Measurements from ENCODE around the gene SF3B6.
"Not testable (repeated sequence)": the region's sequence is repeated elsewhere in the genome, so short reads cannot be mapped to it uniquely, and the experiment has no call there.

The SF3B6 gene

GRCh38 chr2:24106786-24107185, 30.7 kb upstream of the SF3B6 start:
- TF ChIP-seq CTCF (IDR thresholded peaks at IDR 0.05; ENCODE audit: borderline replicate concordance, control extremely low read depth, extremely low read depth, insufficient read depth, missing control alignments) = no peak
- no peak for DNase-seq (ENCODE audit: low spot score)
- in situ Hi-C loops (cut with MboI; ENCODE audit: low sequenced_read_pairs, unreplicated experiment) = loop anchor here (25.0 kb wide), 1 partner anchor 281 kb away; no protein-coding TSS in a partner anchor

- TF ChIP-seq CTCF (IDR thresholded peaks at IDR 0.05; ENCODE audit: borderline replicate concordance, control extremely low read depth, extremely low read depth, insufficient read depth, missing control alignments) = no peak
- no peak for DNase-seq (ENCODE audit: low spot score)
- in situ Hi-C loops (cut with MboI; ENCODE audit: low sequenced_read_pairs, unreplicated experiment) = loop anchor here (25.0 kb wide), 1 partner anchor 281 kb away; no protein-coding TSS in a partner anchor
Measured at GRCh38 chr2:24105816-24106215, 29.7 kb upstream of the SF3B6 start.

- DNase-seq (ENCODE audit: low spot score) = peak; percentile 32
- no peak for TF ChIP-seq CTCF (IDR thresholded peaks at IDR 0.05; ENCODE audit: borderline replicate concordance, control extremely low read depth, extremely low read depth, insufficient read depth, missing control alignments)
- in situ Hi-C loops (cut with MboI; ENCODE audit: low sequenced_read_pairs, unreplicated experiment) = loop anchor here (25.0 kb wide), 1 partner anchor 282 kb away; no protein-coding TSS in a partner anchor
Measured at GRCh38 chr2:24104906-24105305, 28.8 kb upstream of the SF3B6 start.

- in situ Hi-C loops (cut with MboI; ENCODE audit: low sequenced_read_pairs, unreplicated experiment) = loop anchor here (25.0 kb wide), 1 partner anchor 283 kb away; no protein-coding TSS in a partner anchor
- TF ChIP-seq CTCF (IDR thresholded peaks at IDR 0.05; ENCODE audit: borderline replicate concordance, control extremely low read depth, extremely low read depth, insufficient read depth, missing control alignments) = no peak
- DNase-seq (ENCODE audit: low spot score) = no peak
Measured at GRCh38 chr2:24104110-24104650, 28.1 kb upstream of the SF3B6 start.

- no peak for DNase-seq (ENCODE audit: low spot score)
- TF ChIP-seq CTCF (IDR thresholded peaks at IDR 0.05; ENCODE audit: borderline replicate concordance, control extremely low read depth, extremely low read depth, insufficient read depth, missing control alignments) = no peak
- in situ Hi-C loops (cut with MboI; ENCODE audit: low sequenced_read_pairs, unreplicated experiment) = loop anchor here (25.0 kb wide), 1 partner anchor 285 kb away; no protein-coding TSS in a partner anchor
Measured at GRCh38 chr2:24102677-24103076, 26.6 kb upstream of the SF3B6 start.

- DNase-seq (ENCODE audit: low spot score) = no peak
- in situ Hi-C loops (cut with MboI; ENCODE audit: low sequenced_read_pairs, unreplicated experiment) = loop anchor here (25.0 kb wide), 1 partner anchor 285 kb away; no protein-coding TSS in a partner anchor
- TF ChIP-seq CTCF (IDR thresholded peaks at IDR 0.05; ENCODE audit: borderline replicate concordance, control extremely low read depth, extremely low read depth, insufficient read depth, missing control alignments) = no peak
Measured at GRCh38 chr2:24101992-24102391, 25.9 kb upstream of the SF3B6 start.

- in situ Hi-C loops (cut with MboI; ENCODE audit: low sequenced_read_pairs, unreplicated experiment) = loop anchor here (25.0 kb wide), 1 partner anchor 287 kb away; no protein-coding TSS in a partner anchor
- not testable (repeated sequence) for DNase-seq (ENCODE audit: low spot score)
Measured at GRCh38 chr2:24100732-24101131, 24.6 kb upstream of the SF3B6 start.

GRCh38 chr2:24095171-24095677, 19.1 kb upstream of the SF3B6 start:
- DNase-seq (ENCODE audit: low spot score); in situ Hi-C loops (cut with MboI; ENCODE audit: low sequenced_read_pairs, unreplicated experiment): not testable (repeated sequence)

GRCh38 chr2:24093270-24093669, 17.1 kb upstream of the SF3B6 start:
- in situ Hi-C loops (cut with MboI; ENCODE audit: low sequenced_read_pairs, unreplicated experiment); DNase-seq (ENCODE audit: low spot score): not testable (repeated sequence)

All from GM13976 (cell line).